HepG2 (cell line): Measurements from ENCODE around the gene DMBT1. TPM values are rescaled to one million over a fixed set of nuclear protein-coding genes. Genes with fewer than 3 reads are reported as not detected.

Experiments used
- CCDC6 ChIP-seq: sonication (generic); formaldehyde crosslinking; IDR thresholded peaks from 2 replicates; pipeline ENCODE4 v1.8.1; 2022; ENCODE audit warnings: mild to moderate bottlenecking, missing genetic modification reagents, moderate library complexity
- IRX3 ChIP-seq: sonication (generic); formaldehyde crosslinking; IDR thresholded peaks from 2 replicates; pipeline ENCODE4 v1.8.1; 2023; ENCODE audit warnings: mild to moderate bottlenecking, low read depth, missing genetic modification reagents, borderline replicate concordance
- MTA1 ChIP-seq: sonication (generic); formaldehyde crosslinking; IDR thresholded peaks from 2 replicates; pipeline ENCODE4 v1.4.0; 2020; ENCODE audit warnings: missing genetic modification reagents, mild to moderate bottlenecking, borderline replicate concordance
- NR2F2 ChIP-seq: IDR thresholded peaks from 2 replicates; pipeline ENCODE4 v1.6.1; 2012; ENCODE audit warnings: low read depth, inconsistent platforms, borderline replicate concordance
- SP5 ChIP-seq: IDR thresholded peaks from 2 replicates; pipeline ENCODE4 v1.6.1; 2016; ENCODE audit warnings: low read depth, borderline replicate concordance
- ZNF430 ChIP-seq: sonication (generic); formaldehyde crosslinking; IDR thresholded peaks from 2 replicates; pipeline ENCODE4 v1.9.0; 2021; ENCODE audit warnings: mild to moderate bottlenecking, missing genetic modification reagents
- polyA plus RNA-seq, 8 experiments: library from polyadenylated mRNA; depleted of rRNA in 3 of 8; stranded (reverse) in 7 of 8; unstranded in 1 of 8; fragments of >200 nt; fragmentation: Illumina TruSeq in 4 of 8; extraction: Trizol in 4 of 8; gene quantifications; 2 replicates each; pipeline versions ENCODE4 v1.2.1 to v1.2.3, GENCODE V29; 2011 to 2016; ENCODE audit warnings: low read depth in 4 of 8, missing spikeins in 1 of 8, mixed read lengths in 1 of 8; ENCODE audit not compliant: insufficient read depth in 1 of 8
- total RNA-seq, 5 experiments: library from RNA; depleted of rRNA; stranded (reverse); fragments of >200 nt; fragmentation: Illumina TruSeq; extraction: Trizol; gene quantifications; 2 replicates each; pipeline ENCODE4 v1.2.3, GENCODE V29; 2016; ENCODE audit warnings: low read depth in 1 of 5
- TF ChIP-seq, protein P1 (sequence below): sonication (generic); formaldehyde crosslinking; IDR thresholded peaks from 2 replicates; pipeline ENCODE4 v1.9.0; 2021; ENCODE audit warnings: mild to moderate bottlenecking, missing genetic modification reagents
- TF ChIP-seq, protein P2 (sequence below): sonication (generic); formaldehyde crosslinking; IDR thresholded peaks from 2 replicates; pipeline ENCODE4 v1.4.0; 2020; ENCODE audit warnings: missing genetic modification reagents, mild to moderate bottlenecking, borderline replicate concordance

DMBT1 gene
- total and polyA plus RNA-seq, 2 of the 13 experiments (the other 11 are each of a cell fraction or from before 2014, with no cell fraction given): not detected

DNA sequence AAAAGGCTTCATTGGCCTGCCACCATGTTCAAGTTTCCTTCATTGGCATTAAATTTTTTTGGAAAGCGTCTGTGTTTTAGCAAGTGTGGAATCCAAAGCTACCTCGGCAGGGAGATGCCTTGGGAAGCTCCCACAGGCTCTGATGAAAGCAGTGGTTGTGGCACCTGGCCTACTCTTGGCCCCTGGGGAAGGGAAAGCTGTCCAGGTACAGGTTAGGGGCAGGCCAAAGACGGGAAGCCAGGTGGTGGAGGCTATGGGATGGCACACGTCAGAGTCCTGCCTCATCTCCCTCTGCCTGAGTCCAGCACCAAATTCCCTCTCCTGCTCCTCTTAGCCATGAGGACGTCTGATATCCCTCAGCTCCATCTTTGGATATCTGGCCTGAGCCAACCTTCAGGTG lies 89.3 kb downstream of the DMBT1 start (continued):
- no peak for TF ChIP-seq CCDC6 (CRISPR knock-in tag)
- TF ChIP-seq ZNF430: no peak
- TF ChIP-seq SP5 (CRISPR knock-in tag): no peak
- TF ChIP-seq, protein P1, sequence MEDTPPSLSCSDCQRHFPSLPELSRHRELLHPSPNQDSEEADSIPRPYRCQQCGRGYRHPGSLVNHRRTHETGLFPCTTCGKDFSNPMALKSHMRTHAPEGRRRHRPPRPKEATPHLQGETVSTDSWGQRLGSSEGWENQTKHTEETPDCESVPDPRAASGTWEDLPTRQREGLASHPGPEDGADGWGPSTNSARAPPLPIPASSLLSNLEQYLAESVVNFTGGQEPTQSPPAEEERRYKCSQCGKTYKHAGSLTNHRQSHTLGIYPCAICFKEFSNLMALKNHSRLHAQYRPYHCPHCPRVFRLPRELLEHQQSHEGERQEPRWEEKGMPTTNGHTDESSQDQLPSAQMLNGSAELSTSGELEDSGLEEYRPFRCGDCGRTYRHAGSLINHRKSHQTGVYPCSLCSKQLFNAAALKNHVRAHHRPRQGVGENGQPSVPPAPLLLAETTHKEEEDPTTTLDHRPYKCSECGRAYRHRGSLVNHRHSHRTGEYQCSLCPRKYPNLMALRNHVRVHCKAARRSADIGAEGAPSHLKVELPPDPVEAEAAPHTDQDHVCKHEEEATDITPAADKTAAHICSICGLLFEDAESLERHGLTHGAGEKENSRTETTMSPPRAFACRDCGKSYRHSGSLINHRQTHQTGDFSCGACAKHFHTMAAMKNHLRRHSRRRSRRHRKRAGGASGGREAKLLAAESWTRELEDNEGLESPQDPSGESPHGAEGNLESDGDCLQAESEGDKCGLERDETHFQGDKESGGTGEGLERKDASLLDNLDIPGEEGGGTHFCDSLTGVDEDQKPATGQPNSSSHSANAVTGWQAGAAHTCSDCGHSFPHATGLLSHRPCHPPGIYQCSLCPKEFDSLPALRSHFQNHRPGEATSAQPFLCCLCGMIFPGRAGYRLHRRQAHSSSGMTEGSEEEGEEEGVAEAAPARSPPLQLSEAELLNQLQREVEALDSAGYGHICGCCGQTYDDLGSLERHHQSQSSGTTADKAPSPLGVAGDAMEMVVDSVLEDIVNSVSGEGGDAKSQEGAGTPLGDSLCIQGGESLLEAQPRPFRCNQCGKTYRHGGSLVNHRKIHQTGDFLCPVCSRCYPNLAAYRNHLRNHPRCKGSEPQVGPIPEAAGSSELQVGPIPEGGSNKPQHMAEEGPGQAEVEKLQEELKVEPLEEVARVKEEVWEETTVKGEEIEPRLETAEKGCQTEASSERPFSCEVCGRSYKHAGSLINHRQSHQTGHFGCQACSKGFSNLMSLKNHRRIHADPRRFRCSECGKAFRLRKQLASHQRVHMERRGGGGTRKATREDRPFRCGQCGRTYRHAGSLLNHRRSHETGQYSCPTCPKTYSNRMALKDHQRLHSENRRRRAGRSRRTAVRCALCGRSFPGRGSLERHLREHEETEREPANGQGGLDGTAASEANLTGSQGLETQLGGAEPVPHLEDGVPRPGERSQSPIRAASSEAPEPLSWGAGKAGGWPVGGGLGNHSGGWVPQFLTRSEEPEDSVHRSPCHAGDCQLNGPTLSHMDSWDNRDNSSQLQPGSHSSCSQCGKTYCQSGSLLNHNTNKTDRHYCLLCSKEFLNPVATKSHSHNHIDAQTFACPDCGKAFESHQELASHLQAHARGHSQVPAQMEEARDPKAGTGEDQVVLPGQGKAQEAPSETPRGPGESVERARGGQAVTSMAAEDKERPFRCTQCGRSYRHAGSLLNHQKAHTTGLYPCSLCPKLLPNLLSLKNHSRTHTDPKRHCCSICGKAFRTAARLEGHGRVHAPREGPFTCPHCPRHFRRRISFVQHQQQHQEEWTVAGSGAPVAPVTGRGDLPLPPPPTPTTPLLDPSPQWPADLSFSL: no peak
- TF ChIP-seq NR2F2: no peak
- TF ChIP-seq, protein P2, sequence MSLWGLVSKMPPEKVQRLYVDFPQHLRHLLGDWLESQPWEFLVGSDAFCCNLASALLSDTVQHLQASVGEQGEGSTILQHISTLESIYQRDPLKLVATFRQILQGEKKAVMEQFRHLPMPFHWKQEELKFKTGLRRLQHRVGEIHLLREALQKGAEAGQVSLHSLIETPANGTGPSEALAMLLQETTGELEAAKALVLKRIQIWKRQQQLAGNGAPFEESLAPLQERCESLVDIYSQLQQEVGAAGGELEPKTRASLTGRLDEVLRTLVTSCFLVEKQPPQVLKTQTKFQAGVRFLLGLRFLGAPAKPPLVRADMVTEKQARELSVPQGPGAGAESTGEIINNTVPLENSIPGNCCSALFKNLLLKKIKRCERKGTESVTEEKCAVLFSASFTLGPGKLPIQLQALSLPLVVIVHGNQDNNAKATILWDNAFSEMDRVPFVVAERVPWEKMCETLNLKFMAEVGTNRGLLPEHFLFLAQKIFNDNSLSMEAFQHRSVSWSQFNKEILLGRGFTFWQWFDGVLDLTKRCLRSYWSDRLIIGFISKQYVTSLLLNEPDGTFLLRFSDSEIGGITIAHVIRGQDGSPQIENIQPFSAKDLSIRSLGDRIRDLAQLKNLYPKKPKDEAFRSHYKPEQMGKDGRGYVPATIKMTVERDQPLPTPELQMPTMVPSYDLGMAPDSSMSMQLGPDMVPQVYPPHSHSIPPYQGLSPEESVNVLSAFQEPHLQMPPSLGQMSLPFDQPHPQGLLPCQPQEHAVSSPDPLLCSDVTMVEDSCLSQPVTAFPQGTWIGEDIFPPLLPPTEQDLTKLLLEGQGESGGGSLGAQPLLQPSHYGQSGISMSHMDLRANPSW (CRISPR knock-in tag): no peak
- TF ChIP-seq MTA1: no peak
- no peak for TF ChIP-seq IRX3 (CRISPR knock-in tag)
